WERI-Rb-1 (cell line): ENCODE results near the gene B4GALT5.

Experiments
- DNase-seq: peaks from one replicate; pipeline ENCODE4 v3.0.0-alpha.2; 2020
- H3K27ac ChIP-seq: fragments of 250-450 bp; sonication (Bioruptor Pico); 2 replicates; pipeline ENCODE4 v1.5.1; 2020; ENCODE audit warnings: mild to moderate bottlenecking, moderate library complexity
- H3K27me3 ChIP-seq: fragments of 250-450 bp; sonication (Bioruptor Pico); 2 replicates; pipeline ENCODE4 v1.5.1; 2021; ENCODE audit warnings: mild to moderate bottlenecking, low read depth, moderate library complexity; ENCODE audit not compliant: insufficient read depth, severe bottlenecking
- H3K36me3 ChIP-seq: fragments of 250-450 bp; sonication (Bioruptor Pico); 2 replicates; pipeline ENCODE4 v1.5.1; 2020; ENCODE audit warnings: mild to moderate bottlenecking, moderate library complexity
- H3K4me3 ChIP-seq: 2 replicates; pipeline ENCODE4 v1.5.1; 2011; ENCODE audit warnings: low read depth, mild to moderate bottlenecking, control low read depth, low read length
- H3K9me3 ChIP-seq: fragments of 250-450 bp; sonication (Bioruptor Pico); 2 replicates; pipeline ENCODE4 v1.5.1; 2021; ENCODE audit warnings: mild to moderate bottlenecking, moderate library complexity; ENCODE audit not compliant: severe bottlenecking
- TF ChIP-seq, protein P1 (sequence below): IDR thresholded peaks from 2 replicates; pipeline ENCODE4 v1.5.1; 2011; ENCODE audit warnings: low read depth, mild to moderate bottlenecking, control low read depth, inconsistent platforms, low read length

The B4GALT5 gene

DNA sequence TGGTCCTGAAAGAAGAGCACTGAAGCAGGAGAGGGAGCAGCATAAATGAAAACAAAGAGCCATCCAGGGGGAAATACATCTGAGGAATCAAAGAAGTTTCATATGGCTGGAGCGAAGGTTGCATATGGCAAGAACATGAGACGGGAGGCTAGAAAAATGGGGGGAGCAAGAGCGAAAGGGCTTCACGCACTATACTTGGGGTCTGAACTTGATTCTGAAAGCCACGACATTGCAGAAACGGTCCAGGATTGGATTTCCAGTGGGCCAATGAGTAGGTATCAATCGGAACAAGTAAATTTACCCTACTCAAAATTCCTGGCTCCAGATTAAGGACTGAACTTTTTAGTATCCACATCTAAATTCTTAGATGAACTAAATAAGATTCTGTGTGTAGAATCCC, 47.9 kb downstream of the B4GALT5 start:
- TF ChIP-seq, protein P1, sequence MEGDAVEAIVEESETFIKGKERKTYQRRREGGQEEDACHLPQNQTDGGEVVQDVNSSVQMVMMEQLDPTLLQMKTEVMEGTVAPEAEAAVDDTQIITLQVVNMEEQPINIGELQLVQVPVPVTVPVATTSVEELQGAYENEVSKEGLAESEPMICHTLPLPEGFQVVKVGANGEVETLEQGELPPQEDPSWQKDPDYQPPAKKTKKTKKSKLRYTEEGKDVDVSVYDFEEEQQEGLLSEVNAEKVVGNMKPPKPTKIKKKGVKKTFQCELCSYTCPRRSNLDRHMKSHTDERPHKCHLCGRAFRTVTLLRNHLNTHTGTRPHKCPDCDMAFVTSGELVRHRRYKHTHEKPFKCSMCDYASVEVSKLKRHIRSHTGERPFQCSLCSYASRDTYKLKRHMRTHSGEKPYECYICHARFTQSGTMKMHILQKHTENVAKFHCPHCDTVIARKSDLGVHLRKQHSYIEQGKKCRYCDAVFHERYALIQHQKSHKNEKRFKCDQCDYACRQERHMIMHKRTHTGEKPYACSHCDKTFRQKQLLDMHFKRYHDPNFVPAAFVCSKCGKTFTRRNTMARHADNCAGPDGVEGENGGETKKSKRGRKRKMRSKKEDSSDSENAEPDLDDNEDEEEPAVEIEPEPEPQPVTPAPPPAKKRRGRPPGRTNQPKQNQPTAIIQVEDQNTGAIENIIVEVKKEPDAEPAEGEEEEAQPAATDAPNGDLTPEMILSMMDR: no peak
- Histone ChIP-seq H3K9me3 (no peaks in the 10 kb centered on the region), H3K27me3 (no peaks in the 10 kb centered on the region), H3K36me3 (no peaks in the 10 kb centered on the region), H3K4me3 (no peak overlapping the region), H3K27ac (no peak overlapping the region)
- DNase-seq: no peak

DNA sequence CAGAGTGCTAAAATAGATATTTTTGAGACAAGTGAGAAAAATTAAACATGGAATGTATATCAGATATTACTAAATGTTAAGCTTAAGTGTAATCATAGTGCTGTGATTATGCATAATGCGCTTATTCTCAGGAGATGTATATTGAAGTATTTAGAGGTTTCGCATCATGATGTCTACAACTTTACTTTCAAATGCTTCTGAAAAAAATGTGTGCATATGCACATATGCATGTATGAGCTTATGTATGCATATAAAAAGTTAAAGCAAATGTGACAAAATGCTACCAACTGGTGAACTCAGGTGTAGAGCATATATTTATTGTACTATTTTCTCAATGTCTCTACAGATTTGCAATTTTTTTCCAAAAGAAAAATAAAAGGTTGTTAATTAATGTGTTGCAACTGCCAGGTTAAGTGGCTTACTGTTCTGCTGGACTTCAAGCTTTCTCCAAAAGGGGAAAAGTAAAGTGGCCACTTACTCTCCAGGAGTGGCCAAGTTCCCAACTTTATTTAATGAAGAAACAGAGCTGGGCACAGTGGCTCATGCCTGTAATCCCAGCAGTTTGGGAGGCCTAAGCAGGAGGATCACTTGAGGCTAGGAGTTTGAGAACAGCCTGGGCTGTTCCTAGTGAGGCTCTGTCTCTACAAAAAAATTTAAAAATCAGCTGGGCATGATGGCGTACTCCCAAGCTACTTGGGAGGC, 48.9 kb downstream of the B4GALT5 start:
- no peaks in the 10 kb centered on the region for H3K27me3 ChIP-seq
- no peaks in the 10 kb centered on the region for H3K9me3 ChIP-seq
- no peak overlapping the region for H3K27ac ChIP-seq
- no peak overlapping the region for H3K4me3 ChIP-seq
- TF ChIP-seq, protein P1: no peak
- H3K36me3 ChIP-seq: no peaks in the 10 kb centered on the region
- no peak for DNase-seq

DNA sequence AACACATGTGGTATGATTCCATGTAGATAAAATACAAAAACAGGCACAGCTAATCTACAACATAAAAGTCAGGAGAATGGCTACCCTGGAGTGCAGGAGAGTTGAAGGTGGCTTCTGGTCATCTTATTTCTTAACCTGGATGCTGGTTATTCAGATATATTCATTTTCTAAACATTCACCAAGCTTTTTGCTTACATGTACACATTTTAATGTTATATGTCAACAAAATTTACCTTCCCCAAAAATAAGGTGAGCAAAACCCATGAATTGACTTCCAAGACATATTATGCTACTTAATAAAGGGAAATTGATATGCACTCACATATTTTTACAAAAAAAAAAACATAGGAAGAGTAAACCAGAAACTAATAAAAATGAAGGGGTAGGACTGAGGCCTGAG, 50.6 kb downstream of the B4GALT5 start:
- Histone ChIP-seq H3K27me3 (no peaks in the 10 kb centered on the region), H3K9me3 (no peaks in the 10 kb centered on the region), H3K27ac (no peak overlapping the region), H3K4me3 (no peak overlapping the region), H3K36me3 (no peaks in the 10 kb centered on the region)
- TF ChIP-seq, protein P1: no peak
- no peak for DNase-seq

DNA sequence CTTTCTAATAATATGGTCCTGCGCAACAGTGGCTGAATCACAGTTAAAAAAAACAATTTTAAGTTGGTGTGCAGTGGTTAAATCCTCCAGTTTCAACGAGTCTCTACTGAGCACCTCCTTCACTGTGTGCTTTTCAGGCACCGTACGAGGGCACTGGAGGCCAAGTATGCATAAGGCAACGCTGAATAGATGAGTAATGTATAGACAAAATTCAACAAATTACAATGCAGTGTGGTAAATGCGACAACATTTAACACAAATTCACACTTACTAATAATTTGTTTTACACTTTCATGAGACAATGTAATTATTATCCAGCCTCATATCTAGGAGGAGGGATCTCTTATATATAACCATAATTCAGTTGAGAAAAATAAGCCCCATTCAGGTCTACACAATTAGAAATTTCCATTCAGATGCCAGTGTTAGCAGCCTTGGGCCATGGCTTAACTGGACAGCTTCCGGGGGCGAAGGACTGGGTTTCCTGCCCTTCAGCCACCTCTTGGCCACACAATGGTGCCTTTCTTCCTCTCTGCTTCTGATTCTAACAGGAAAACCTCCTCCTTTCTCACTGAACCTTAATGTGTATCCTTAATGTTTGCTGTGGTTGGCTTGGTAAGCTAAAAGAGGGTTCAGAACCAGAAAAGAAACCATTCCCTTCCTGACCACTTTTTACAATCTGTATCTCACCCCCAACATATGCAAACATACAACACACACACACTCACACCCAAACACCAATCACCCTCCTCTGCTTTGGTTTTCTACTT, 51.9 kb downstream of the B4GALT5 start:
- Histone ChIP-seq H3K4me3 (no peak overlapping the region), H3K36me3 (no peaks in the 10 kb centered on the region), H3K27ac (no peak overlapping the region), H3K27me3 (no peaks in the 10 kb centered on the region), H3K9me3 (no peaks in the 10 kb centered on the region)
- TF ChIP-seq, protein P1: no peak
- no peak for DNase-seq

DNA sequence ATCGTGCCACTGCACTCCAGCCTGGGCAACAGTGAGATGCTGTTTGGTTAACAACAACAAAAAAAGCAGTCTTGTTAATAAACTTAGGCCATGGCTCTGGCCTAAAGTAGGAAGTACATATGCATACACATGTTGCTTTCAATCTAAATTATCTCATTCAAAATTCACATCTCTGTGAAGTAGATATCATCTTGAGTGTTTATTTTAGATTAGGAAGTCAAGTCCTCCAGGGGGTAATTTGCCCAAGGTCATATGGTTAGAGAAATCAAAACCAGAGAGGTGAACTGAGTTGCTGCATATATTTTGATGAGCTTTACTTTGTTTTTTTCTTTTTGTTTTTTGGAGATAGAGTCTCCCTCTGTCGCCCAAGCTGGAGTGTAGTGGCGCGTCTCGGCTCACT, 52.8 kb downstream of the B4GALT5 start:
- H3K9me3 ChIP-seq: no peaks in the 10 kb centered on the region

More for the DNA sequence above, 52.8 kb downstream of the B4GALT5 start:
- H3K4me3 ChIP-seq: no peak overlapping the region
- H3K36me3 ChIP-seq: peaks cover 3% of the 10 kb centered on the region; the same call in 1 of the 2 replicates
- no peak overlapping the region for H3K27ac ChIP-seq
- TF ChIP-seq, protein P1: no peak
- H3K27me3 ChIP-seq: no peaks in the 10 kb centered on the region
- DNase-seq: no peak
